Stimulated activated CD4-positive, alpha-beta T cell treated with anti-CD3 and anti-CD28 coated beads, Interleukin-15, amount 100 ng/mL, for 48 hours (primary cell): ENCODE data around the gene XPR1.

Experiments
- DNase-seq, 2 donors: peaks; one replicate each; pipeline ENCODE4 v3.0.0-alpha.2; 2020; ENCODE audit warnings: low read depth in 2 of 2

XPR1 gene

GRCh38 chr1:180892272-180892671 is 260.4 kb downstream of the XPR1 start:
- DNase-seq: no peak

GRCh38 chr1:180892675-180893074 is 260.9 kb downstream of the XPR1 start:
- no peak for DNase-seq

- DNase-seq: no peak
Measured at GRCh38 chr1:180893614-180894013, 261.8 kb downstream of the XPR1 start.

GRCh38 chr1:180896161-180896560 is 264.3 kb downstream of the XPR1 start:
- DNase-seq: no peak

- no peak for DNase-seq
Measured at GRCh38 chr1:180898441-180899219, 266.8 kb downstream of the XPR1 start.

GRCh38 chr1:180899262-180899661 is 267.4 kb downstream of the XPR1 start:
- no peak for DNase-seq

GRCh38 chr1:180901076-180901990 is 269.5 kb downstream of the XPR1 start:
- no peak for DNase-seq

GRCh38 chr1:180902541-180902940 is 270.7 kb downstream of the XPR1 start:
- DNase-seq: no peak

- no peak for DNase-seq
Measured at GRCh38 chr1:180905927-180906326, 274.1 kb downstream of the XPR1 start.

- DNase-seq: no peak
Measured at GRCh38 chr1:180906511-180906910, 274.7 kb downstream of the XPR1 start.

GRCh38 chr1:180907313-180908055 is 275.7 kb downstream of the XPR1 start:
- DNase-seq: no peak

- DNase-seq: no peak
Measured at GRCh38 chr1:180908074-180908765, 276.4 kb downstream of the XPR1 start.

- DNase-seq: no peak
Measured at GRCh38 chr1:180909005-180909414, 277.2 kb downstream of the XPR1 start.

GRCh38 chr1:180909462-180909976 is 277.7 kb downstream of the XPR1 start:
- DNase-seq: no peak

GRCh38 chr1:180911640-180912191 is 279.9 kb downstream of the XPR1 start:
- no peak for DNase-seq

GRCh38 chr1:180912211-180912800 is 280.5 kb downstream of the XPR1 start:
- DNase-seq: no peak

- DNase-seq: no peak
Measured at GRCh38 chr1:180912801-180913565, 281.2 kb downstream of the XPR1 start, which contains the start of gene KIAA1614. KIAA1614 (plus strand) TSS chr1:180912897; CDS start chr1:180913244, 347 bp downstream.

GRCh38 chr1:180915426-180915965 is 283.7 kb downstream of the XPR1 start:
- DNase-seq: no peak

- no peak for DNase-seq
Measured at GRCh38 chr1:180916012-180916770, 284.4 kb downstream of the XPR1 start.
